Measurements from ENCODE around the gene TRIM31. TPM values are rescaled to one million over a fixed set of nuclear protein-coding genes. Genes with fewer than 3 reads are reported as not detected.

TRIM31 gene
- total RNA-seq, 1 donor from 2014 or later = not detected

DNA sequence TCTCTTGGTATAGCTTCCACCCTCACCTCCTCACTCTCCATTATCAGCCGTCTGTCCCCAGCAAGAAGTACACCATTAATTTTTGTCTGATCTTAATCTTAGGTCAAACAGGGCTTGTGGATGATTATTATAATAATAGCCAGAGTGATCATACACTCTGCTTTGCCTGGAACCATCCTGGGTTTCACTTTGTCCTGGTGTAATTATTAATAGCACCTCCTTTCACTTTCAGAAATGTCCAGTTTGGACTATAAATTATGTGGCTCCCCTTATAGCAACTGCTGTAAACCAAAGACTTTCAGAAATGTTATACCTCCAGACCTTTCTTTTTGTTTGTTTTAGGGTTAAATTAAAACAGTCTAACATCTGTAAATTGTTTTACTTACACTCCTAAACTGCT is 951 bp upstream of the TRIM31 start:
- no peak for DNase-seq (ENCODE audit: low read depth in 2 of 2)

- no peak for DNase-seq (ENCODE audit: low read depth in 2 of 2)
These were observed 392 bp downstream of the TRIM31 start for GRCh38 chr6:30112402-30112994.

DNA sequence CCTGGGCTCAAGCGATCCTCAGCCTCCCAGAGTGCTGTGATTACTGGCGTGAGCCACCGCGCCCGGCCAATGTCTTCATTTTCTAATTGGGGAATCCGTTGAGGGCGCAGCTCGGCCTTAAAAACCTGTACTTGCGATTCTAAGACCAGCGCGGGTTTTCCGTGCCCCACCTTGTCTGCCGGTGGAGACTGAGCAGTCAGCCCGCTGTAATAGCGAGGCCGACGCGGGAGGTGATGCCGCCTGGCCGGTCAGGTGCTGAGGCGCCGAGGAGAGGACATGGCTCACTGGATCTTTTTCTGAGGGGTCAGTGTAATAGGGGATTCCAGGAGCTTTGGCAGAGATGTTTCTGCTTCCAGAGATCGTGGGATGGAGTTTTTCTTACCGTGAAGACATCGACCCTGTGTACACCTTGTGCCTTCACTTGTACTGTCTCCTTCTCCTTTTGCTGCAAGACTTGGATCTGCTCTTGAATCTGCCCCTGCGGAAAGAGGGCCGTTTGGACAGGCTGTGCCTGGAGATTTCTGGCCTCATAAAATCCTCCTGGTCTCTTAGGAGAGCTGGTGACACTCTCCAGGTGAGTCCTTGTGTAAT is 1.5 kb downstream of the TRIM31 start:
- DNase-seq (ENCODE audit: low read depth in 2 of 2) = no peak

DNA sequence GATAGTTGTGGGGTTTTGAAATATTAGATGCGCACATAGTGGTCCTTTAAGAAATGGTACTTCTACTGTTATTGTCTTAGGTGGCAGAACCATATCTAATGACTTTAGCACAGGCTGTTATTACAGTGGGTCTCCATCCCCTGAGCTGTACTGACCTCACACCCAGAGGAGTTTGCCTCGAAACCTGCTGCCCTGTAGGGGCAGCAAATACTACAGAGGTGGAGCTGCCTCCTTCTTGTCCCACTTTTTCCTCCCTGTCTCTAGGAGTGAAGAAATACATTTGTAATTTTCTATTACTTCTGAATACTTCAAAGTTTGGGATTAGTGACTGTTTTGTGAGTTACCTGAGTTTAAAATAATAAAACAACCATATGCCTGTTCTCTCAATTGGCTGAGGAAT is 8.2 kb downstream of the TRIM31 start:
- no peak for DNase-seq (ENCODE audit: low read depth in 2 of 2)

- no peak for DNase-seq (ENCODE audit: low read depth in 2 of 2)
These were observed 9.1 kb downstream of the TRIM31 start for GRCh38 chr6:30103872-30104179.

DNA sequence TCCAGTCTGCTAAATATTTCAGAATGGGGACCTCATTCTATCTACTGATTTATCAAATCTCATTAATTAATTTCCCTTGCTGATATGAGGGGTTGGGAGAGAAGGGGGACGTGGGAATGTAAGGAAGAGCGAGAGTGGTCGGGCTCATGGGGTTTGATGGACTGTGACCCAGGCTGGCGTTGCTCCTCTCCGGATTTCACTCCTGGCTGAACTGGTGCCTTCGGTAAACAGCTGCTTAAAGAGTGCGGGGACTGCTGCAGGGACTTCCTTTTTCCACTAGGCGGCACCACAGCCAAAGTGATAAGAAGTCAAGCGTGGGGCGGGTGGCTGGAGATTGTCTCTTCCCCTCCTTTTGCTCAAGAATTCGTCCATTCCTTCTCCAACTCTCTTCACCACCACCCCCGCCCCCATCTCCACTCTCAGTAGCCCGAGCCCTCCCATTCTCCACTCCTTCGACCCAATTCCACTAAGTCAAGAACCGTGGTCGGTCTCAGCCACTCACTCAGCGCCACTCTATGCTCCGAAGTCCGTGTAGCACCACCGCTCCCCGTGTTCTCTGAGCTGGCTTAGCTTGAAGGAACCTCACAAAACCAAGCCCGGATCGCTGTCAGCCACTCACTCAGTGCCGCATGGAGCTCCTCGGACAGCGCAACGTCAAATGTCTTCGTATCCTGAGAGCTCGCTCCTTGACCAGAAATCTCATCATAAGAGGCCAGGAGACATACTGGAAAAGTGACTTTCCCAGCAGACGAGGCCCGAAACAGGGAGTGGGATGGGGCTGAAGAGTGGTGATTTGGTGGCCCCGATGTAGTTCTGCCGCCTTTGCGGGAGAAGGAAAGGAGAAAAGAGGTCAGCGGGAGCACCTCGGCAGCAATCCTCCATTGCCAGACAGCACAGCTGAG is 9.7 kb downstream of the TRIM31 start:
- DNase-seq (ENCODE audit: low read depth in 2 of 2) = peak; percentile 79 to 87

- DNase-seq (ENCODE audit: low read depth in 2 of 2) = no peak
These were observed 10.4 kb downstream of the TRIM31 start for GRCh38 chr6:30102414-30102969.

GRCh38 chr6:30101444-30102413 is 11.2 kb downstream of the TRIM31 start:
- peak; percentile 83 to 87 for DNase-seq (ENCODE audit: low read depth in 2 of 2)

- no peak for DNase-seq (ENCODE audit: low read depth in 2 of 2)
These were observed 12.1 kb downstream of the TRIM31 start for GRCh38 chr6:30100585-30101443.

DNA sequence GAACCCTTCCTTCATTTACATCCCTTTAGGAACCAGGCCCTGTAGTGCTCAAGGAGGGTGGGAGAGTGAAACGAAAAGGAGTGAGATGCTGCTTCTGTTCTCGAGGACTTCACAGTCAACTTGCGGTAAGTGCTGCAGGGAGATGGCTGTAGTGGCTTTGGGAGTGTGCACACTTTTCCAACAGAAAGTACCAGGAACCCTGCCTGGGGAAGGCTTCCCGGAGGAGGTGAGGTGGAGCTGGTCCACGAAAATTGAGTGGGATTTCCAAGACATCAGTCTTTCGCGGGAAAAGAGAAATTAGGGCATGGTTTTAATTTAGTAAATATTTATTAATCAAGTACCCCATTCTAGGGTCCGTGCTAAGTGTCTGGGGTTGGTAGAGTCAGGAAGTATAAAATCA is 12.7 kb downstream of the TRIM31 start:
- DNase-seq (ENCODE audit: low read depth in 2 of 2) = no peak

- no peak for DNase-seq (ENCODE audit: low read depth in 2 of 2)
These were observed 14.8 kb downstream of the TRIM31 start for GRCh38 chr6:30097902-30098768.

GRCh38 chr6:30096829-30097228 is 16.1 kb downstream of the TRIM31 start:
- no peak for DNase-seq (ENCODE audit: low read depth in 2 of 2)

GRCh38 chr6:30093951-30094661 is 18.8 kb downstream of the TRIM31 start:
- no peak for DNase-seq (ENCODE audit: low read depth in 2 of 2)

DNA sequence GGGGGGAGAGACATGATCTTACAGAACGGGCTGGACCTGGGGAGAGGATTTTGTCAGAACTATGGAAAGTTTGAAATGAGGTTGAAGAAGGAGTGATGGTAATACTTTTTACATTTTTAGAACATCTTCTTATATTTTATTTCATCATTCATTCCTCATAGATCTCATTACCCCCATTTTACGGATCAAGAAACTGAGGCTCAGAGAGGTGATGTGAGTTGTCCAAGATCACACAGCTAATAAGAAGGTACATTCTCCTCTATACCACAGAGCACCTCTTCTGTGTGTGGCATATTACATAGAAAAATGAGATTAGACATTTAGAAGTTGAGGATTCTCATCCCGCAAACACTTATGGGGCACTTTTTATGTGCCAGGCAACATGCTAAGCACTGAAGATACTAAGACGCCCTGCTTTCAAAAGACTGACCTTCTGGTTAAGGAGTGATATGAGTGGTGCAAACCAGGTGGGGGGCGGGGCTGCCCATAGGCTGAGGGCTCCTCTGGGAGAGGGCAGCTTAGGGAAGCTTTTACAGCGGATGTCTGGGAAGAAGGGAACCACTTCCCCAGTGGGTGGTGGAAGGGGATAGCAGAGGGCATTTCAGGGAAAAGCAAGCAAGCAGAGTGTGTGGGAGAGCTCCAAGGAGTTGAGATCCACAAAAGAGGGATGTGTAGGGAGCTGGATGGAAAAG is 19.9 kb downstream of the TRIM31 start:
- DNase-seq (ENCODE audit: low read depth in 2 of 2) = no peak

DNA sequence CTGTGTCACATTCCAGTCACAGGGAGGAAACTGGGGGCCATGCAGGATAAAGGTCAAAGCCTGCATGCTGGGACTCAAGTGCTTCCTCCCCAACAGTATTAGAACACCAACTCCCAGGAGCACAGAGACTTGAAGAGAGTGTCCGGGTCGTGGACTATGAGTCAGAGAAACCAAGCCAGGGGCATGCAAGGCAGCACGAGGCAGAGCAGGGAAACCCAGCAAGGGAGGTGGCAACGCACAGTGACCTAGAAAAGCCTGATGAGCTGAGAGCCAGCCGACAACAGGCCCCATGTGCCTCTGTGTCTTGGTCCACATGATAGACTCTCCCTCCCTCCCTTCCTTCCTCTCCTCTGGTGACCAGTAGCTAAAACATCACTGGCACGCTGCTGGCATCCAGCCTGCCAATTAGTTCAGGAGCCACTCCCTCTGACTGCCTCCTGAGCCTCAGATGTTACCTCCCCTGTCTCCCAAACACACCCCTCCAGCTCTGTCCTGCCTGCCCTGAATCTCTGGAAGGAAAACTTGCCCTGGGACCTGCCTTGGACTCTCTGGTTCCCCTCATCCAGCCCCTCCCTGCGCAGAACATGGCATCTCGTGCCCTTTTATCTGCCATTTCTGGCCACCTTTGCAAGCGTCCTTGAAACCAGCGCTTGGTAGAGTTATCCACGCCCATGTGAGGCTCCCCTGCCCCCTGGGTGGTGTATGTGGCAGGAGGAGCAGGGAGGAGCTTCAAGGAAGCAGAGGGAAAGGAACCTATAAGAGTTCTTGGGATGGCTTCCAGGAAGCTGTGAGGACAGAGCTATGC is 21.1 kb downstream of the TRIM31 start:
- peak; percentile 31 to 34 for DNase-seq (ENCODE audit: low read depth in 2 of 2)

- DNase-seq (ENCODE audit: low read depth in 2 of 2) = no peak
These were observed 25.0 kb downstream of the TRIM31 start for GRCh38 chr6:30087876-30088275.

DNA sequence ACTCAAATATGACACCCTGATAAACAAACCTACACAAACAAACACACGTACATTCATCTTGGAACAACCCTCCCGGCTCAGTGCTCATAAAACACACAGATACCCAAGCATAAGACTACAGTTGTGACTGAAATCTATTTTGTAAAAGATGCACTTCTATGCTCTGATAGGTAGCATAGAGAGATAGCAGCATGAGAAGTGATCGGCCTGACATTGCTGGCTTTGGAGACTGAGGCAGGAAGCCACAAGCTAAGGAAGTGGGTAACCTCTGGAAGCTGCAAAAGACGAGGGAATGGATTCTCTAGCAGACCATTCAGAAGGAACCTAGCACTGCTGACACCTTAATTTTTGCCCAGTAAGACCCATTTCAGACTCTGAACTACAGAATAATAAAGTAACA is 35.7 kb downstream of the TRIM31 start:
- no peak for DNase-seq (ENCODE audit: low read depth in 2 of 2)

Data from lung microvascular endothelial cell (primary cell).